ENCODE results near the gene GRK4.
"Not testable (repeated sequence)": the region's sequence is repeated elsewhere in the genome, so short reads cannot be mapped to it uniquely, and the experiment has no call there.

GRK4 gene

DNA sequence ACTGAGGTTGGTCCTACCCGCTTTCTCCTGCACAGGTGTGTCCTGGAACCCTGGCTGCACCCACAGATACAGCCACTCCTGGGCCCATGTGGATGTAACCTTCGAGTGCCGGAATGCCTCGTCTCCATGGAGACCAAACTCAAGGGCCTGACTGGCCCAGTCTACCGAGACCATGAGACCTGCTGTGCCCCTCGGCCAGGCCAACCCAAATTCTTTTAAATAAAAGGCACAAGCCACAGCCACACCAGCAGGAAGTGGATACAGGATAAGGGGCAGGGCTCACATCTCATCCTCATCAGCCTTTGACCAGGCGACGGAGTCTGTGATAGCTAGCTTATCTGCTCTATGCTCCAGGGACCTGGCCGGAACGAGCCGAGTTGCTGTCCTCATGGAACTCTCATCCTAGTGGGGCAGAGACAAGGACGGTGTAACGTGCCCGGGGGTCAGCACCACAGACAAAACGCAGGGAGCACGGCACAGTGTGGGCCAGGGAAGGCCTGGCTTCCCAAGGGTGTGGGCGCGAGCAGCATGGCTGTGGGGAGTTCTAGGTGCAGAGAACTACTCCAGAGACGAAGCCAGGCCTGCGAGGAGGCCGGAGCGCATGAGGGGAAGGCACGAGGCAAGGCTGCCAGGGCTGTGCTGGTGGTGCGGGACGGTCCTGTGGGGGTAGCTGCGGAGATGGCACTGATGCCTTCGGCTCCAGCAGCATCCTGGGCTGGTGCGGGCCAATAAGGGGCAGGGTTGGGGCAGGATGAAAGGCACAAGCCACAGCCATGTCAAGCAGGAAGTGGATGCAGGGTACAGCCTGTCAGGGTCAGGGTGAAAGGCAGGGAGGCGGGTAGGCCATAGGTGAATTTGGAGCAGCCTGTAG, 22.9 kb upstream of the GRK4 start:
- no peak for DNase-seq (ENCODE audit: low read depth, low spot score)
- H3K4me3 ChIP-seq (ENCODE audit: low read length), result no peak overlapping the region

DNA sequence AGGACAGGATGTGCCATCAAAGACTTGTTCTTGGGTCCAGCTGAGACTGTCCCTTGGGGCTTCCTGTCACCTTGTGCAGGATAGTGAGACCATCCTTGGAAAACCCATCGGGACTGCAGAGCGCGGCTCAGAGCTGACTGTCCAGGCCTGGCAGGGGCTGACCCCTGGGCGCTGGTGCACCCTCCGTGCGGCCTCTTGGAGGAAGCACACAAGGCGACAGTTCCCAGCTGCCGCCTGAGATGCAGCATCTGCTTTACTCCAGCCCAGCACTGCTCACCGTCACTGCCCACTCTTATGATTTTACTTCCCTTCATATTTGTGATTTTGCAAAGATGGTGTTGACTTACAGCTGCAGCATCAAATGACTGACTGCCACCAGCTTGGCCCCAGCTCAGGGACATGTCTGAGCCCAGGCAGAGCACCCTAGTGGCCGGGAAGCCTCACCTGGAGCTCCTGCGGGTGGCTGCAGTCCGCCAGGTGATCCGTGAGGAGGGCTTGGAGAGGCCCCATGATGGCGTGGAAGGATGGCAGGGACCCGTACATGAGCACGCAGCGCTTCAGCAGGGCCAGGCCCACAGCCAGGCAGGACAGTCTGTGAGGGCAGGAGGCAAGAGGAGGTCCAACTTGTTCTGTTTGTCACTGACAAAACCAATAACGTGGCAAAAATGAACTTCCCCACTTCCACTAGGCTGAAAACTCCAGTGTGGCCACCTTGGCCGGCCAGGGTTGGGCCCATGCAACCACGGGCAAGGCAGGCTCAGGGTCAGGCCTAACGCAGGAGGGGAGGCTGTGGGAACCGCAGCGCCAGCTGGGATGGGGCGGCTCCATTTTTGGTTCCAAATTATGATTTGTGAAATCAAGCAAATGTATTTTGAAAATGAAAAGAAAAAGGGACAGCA, 22.0 kb upstream of the GRK4 start:
- no peak for DNase-seq (ENCODE audit: low read depth, low spot score)
- H3K4me3 ChIP-seq (ENCODE audit: low read length), result no peak overlapping the region

DNA sequence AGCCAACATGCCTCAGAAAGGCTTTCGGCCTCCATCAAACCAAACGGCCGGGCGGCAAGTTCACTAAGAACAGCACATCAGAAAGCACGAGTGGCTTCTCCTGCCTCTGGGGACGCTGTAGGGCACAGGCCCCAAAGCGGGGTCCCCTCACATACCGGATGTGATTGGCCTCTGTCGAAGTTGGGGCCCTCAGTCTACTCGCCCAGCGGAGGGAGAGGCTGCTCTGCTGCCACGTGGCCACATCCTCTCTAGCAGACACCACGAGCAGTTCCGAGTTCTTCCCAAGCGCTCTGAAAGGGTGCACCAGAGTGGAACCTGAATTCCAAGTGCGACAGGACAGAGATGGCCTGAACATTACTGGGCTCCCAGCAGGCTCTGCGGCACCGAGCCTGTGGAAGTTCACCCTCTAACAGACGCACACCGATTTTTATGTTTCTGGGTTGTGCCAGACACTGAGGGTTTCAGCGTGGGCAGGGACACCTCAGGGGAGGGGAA, 21.3 kb upstream of the GRK4 start:
- no peak for DNase-seq (ENCODE audit: low read depth, low spot score)

DNA sequence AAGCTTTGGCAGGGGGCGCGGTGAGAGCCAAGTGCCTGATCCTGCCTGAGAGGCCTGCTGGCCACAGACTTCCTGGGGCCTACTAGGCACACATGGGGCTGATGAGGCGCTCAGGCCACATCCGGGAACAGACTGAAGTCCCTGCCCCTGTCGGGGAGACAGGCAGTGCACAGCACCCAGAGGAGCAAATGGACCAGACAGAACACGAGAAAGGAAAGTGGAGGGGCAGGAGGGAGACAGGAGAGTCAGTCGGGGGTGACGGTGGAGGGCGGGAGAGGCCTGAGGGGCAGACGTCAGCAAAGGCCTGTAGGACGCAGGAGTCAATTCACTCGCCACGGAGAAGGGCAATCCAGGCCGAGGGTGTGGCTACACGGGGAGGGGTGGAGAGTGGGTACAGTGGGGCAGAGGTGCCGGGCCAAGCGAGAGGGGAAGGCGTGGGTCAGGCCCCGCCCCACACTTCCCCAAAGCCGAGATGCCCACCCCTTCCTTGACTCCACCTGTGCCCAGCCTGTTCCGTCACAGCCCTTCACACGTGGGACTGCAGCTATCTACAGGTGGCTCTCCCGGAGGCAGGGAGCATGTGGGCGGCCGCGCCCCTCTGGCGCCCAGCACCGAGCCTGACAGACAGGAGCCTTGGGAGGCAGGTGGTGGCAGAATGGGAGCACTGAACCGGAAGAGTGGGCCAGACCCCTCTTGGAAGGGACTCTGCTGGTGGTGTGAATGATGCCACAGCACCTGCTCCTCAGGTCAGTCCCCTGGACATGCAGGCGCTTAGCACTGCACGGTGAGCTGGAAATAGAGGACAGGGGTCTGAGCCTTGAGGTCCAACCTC, 20.6 kb upstream of the GRK4 start:
- no peak for DNase-seq (ENCODE audit: low read depth, low spot score)
- H3K4me3 ChIP-seq (ENCODE audit: low read length), result no peak overlapping the region

More for the DNA sequence above, 21.3 kb upstream of the GRK4 start:
- H3K4me3 ChIP-seq (ENCODE audit: low read length), result no peak overlapping the region

DNA sequence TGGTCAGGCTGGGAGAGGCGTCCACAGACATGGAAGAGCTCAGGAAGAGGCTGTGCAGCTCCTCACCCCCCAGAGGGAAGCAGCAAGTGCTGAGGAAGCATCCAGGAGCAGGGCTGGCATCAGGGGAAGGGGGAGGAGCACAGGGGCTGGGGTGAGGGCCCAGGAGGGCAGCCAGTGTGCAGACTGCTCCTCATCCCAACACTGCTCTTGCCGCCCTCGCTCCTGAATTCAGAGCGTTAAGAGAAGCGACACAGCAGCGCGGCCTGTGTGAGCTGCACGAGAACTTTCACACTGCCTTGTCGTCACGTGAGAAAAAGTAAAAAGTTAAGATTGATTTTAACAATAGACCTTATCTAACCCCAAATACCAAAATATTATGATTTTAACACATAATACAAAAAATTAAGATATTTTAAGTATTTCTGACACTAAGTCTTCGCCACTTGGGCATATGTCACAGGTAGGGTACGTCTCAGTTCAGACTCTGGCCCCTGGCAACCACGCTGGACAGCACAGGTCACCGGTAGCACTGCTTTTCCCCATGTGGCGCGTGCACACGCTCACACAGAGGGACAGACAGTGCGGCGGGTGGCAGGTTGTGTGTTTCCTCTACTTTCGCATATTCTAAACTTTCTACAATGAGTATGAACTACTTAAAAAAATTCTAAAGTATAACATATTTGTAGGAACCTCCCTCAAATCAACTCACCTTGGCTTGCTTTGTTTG, 19.8 kb upstream of the GRK4 start:
- H3K4me3 ChIP-seq (ENCODE audit: low read length), result no peak overlapping the region
- no peak for DNase-seq (ENCODE audit: low read depth, low spot score)

DNA sequence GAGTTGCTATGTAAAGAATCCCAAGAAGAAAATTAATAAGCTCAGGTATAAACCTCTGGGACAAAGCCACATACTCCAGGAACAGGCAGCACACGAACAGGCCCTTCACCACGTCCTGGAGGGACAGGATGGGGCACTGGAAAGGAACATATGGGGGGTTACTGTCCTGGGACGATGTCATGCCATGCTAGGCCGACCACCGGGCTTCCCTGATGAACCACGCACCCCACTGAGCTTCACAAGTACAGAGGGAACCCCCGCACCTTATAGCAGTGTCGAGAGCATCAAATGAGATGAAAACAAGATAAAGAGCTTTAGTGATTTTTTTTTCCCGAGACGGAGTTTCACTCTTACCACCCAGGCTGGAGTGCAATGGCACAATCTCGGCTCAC, 19.3 kb upstream of the GRK4 start:
- no peak overlapping the region for H3K4me3 ChIP-seq (ENCODE audit: low read length)
- no peak for DNase-seq (ENCODE audit: low read depth, low spot score)

DNA sequence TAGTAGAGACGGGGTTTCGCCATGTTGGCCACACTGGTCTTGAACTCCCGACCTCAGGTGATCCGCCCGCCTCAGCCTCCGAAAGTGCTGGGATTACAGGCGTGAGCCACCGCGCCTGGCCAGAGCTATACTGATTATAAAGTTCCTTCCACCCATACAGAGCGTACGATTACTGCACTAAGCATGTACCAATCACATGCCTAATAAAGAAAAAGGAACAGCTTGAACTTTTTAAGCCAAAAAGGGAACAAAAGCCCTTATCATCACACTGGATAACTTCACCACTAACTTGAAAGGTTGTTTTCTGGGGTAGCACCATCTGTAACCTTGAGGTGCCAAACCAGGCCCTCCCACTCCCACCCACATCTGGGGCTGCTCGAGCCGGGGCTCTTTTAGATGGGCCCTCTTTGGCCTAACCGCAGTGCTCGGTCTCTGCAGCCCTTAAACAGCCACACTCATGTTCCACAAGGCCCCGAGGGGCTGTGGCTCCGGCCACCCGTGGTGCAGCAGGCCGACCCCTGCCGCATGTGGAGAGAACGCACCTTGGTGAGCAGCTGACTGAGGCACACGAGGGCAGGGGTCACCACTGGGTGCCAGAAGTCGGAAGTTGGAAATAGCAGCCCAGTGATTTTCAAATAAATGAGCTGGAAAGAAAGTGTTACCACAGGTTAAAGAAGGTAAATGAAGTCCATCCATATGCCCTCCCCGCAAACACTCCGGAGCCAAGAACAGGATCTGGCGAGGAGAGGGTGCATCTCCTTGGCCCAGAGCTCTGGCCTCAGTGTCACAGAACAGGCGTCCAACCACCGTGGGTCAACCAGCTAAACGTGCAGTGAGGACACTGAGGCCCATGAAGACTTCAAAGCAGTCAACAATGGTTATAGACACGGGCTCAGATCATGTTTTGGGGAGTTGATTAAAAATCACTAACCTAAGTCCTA, 18.5 kb upstream of the GRK4 start:
- no peak for DNase-seq (ENCODE audit: low read depth, low spot score)
- no peak overlapping the region for H3K4me3 ChIP-seq (ENCODE audit: low read length)

DNA sequence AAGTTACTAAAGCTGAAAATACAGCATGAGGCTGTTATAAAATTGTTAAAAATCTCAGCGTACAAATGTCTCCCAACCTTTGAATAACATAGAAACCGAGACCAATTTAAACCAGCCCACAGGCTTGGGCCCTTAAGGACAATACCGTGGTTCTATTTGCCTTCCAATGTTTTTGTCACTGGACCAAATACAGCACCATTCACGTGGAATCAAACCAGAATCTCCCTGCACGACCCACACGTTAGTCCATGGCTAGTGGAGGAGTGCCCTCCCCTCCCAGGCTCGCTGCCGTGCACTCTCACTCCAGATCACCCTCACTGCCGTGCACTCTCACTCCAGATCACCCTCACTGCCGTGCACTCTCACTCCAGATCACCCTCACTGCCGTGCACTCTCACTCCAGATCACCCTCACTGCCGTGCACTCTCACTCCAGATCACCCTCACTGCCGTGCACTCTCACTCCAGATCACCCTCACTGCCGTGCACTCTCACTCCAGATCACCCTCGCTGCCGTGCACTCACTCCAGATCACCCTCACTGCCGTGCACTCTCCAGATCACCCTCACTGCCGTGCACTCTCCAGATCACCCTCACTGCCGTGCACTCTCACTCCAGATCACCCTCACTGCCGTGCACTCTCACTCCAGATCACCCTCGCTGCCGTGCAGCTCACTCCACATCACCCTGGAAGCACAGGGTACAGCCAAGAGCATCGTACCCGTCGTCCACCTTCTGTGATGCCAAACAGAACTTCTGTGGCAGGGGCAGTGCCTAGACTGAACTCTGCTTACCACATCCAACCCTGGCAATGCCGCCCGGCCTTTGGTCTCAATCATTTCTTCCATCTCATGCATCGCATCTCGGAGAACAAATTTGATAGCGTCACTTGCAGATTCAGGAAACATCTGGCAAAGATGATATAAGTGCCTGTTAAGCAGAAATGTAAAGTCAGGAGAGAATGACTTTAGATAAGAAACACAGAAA, 17.5 kb upstream of the GRK4 start:
- DNase-seq (ENCODE audit: low read depth, low spot score); H3K4me3 ChIP-seq (ENCODE audit: low read length): not testable (repeated sequence)

DNA sequence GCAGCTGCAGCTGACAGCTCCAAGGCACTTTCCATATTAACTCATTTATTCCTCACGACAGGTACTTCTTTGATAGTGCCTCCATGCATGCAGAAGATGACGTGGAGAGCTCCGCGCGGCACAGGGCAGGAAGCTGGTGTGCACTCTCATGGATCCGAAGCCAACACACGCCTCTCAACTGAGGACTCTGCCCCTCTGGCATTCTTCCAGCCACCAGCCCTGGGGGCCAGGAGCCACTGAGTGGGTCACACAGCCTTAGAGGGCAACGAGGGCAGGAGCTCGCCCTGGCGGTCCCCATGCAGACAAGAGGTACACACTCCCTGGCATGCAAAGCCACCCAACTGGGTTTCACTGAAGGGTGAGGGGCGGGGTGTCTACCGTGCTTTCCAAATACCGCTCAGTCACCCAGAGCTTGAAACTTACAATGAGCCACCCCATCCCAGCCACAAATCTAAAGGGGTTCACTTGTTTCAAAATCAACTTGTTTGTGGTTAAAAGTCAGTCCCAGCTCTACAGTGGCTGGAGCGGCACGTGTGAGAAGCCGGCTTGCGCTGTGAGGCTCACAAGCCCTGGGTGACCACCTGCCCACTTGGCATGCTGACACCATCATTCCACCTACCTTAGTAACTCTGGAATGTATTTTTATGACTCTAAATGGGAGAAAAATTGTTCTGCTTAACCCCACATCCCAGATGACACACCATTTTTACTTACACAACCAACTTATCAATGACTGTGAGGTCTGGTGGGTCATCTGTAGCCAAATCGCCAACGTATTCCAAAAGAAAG, 16.4 kb upstream of the GRK4 start:
- no peak overlapping the region for H3K4me3 ChIP-seq (ENCODE audit: low read length)
- no peak for DNase-seq (ENCODE audit: low read depth, low spot score)

DNA sequence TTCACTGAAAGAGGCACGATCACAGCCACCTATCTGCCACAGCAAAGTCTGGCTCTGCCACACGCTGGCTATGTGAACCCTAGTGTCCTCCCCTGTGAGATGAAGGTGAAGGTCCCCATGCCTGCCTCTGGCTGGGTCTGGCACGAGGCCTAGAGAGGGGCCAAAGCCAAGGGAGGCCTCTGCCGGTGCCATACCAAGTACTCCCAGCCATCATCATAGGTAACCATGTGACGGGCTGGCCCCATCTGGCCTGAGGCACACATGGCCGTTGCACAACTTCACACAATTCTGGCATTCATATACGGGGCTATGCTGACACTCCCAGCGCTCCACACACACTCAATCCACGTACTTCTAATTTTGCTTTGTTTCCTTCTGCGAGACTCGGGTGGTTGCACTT, 15.4 kb upstream of the GRK4 start:
- no peak overlapping the region for H3K4me3 ChIP-seq (ENCODE audit: low read length)
- no peak for DNase-seq (ENCODE audit: low read depth, low spot score)

DNA sequence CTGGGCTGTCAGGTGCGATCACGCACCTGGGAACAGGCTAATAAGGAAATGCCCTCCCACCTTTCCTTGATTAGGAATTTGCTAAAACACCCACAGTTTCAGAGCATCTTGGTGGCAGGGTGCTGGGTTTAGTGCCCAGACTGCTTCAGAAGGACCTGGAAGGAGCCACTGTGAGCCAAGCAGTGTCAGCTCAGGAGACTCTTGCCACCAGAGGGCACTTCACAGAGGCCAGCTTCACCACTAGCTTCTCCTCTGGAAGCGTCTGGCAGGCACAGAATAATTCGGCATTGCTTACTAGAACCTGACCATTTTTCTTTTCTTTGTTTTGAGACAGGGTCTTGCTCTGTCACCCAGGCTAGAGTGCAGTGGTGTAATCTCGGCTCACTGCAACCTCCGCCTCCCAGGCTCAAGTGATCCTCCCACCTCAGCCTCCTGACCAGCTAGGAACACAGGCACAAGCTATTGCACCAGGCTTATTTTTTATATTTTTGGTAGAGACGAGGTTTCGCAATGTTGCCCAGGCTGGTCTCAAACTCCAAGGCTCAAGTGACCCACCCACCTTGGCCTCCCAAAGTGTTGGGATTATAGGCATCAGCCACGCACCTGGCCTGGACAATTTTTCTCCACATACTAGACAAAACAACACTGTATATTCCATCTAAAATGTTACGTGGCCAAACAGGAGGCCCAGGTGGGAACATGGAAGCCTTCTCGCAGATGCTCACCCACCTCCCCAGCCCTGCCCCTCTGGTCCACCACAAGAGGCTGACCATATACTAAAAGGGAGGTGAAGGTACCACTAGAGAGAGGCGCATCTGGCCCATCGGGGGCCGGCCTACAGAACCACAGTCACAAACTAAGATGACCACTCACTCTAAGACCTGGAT, 14.2 kb upstream of the GRK4 start:
- peak; percentile 19 for DNase-seq (ENCODE audit: low read depth, low spot score)
- H3K4me3 ChIP-seq (ENCODE audit: low read length), result no peak overlapping the region

DNA sequence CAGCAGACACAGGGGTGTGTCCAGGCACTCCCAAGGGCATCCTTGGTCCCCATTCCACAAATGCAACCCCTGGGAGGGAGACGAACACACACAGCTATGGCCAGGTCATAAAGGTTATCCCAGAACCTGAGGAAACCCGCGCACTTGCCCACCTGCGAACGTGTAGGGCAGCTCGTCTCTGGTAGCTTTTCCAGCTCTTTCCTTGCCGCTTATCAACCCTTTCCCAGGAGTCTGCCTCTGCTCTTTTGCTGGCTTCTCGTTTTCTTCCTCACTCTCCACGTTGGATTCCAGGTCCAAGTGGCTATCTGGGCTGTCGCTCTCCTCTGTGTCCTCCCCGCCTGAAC, 13.6 kb upstream of the GRK4 start:
- no peak for DNase-seq (ENCODE audit: low read depth, low spot score)
- H3K4me3 ChIP-seq (ENCODE audit: low read length), result no peak overlapping the region

DNA sequence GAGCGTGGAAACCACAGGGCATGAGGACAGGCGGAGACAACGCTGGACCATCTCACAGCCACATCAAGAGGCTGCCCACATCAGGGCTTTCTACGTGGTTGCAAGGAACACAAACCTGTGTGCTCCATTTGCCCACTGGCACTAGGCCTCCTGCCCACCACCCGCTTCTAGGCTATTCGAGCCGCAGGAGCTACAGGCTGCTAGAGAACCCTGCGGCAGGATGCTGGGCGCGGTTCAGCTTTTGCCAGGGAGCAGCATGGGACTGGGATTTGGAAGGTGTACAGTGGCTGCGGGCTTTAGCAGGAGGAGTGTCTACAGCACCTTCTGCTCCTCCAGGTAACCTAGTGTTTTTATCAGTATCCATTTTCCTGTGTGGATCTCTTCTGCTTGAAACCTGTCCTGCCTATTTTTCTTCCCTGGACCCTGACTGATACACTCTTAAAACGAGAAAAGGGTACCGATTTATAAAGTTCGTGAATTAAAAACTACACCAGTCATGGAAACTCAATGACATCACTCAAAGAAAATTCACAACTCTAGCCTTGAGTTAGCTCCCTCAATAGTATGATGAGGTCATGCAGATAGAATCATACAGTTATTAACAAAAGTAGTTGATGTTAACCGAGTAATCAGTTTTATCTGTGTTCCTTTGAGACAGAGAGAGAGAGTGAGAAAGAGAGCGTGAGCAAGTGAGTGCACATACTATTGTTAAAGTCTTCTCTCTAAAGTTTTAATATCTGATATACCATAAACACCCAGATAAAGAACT, 13.0 kb upstream of the GRK4 start:
- no peak for DNase-seq (ENCODE audit: low read depth, low spot score)
- no peak overlapping the region for H3K4me3 ChIP-seq (ENCODE audit: low read length)

DNA sequence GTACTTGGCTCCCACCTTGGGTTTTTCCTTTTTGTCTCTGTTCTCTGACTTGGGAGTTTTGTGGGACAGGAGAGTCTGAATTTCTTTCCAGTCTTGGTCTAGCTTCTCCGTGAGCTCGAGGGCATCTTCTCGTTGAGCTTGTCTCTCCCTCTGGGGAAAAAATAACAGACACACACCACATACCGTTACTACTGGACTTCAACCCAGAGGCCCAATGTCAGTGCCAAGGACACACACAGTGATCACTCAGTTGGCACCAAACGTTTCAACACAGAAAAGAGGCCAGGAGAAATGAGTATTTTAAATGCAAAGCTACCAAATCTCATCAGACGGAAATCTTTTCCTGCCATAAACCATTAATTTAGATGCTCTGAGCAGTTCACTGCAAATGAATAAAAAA, 9.9 kb upstream of the GRK4 start:
- no peak for DNase-seq (ENCODE audit: low read depth, low spot score)
- H3K4me3 ChIP-seq (ENCODE audit: low read length), result no peak overlapping the region
